KG1 (cell line): ENCODE data around the gene PUS1.
"Not testable (repeated sequence)": the region's sequence is repeated elsewhere in the genome, so short reads cannot be mapped to it uniquely, and the experiment has no call there.

ENCODE experiments used
- DNase-seq: peaks from one replicate; lab custom pipeline; 2025; lab: John Stamatoyannopoulos, UW

Gene PUS1

DNA sequence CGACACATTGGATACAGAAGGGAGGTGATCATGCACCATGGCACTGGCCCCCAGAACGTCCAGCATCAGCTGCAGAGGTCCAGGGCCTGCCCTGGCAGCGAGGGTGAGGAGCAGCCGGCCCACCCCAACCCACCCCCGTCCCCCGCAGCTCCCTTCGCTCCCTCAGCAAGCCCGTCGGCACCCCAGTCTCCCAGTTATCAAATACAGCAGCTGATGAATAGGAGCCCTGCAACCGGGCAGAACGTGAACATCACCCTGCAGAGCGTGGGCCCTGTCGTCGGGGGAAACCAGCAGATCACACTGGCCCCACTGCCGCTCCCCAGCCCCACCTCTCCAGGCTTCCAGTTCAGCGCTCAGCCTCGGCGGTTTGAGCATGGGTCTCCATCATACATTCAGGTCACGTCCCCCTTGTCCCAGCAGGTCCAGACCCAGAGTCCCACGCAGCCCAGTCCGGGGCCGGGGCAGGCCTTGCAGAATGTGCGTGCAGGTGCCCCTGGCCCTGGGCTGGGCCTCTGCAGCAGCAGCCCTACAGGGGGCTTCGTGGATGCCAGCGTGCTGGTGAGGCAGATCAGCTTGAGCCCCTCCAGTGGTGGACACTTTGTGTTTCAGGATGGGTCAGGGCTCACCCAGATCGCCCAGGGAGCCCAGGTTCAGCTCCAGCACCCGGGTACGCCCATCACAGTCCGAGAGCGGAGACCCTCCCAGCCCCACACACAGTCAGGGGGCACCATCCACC is 31.7 kb downstream of the PUS1 start:
- DNase-seq: not testable (repeated sequence)

GRCh38 chr12:131961328-131961727 is 32.3 kb downstream of the PUS1 start:
- DNase-seq: not testable (repeated sequence)

DNA sequence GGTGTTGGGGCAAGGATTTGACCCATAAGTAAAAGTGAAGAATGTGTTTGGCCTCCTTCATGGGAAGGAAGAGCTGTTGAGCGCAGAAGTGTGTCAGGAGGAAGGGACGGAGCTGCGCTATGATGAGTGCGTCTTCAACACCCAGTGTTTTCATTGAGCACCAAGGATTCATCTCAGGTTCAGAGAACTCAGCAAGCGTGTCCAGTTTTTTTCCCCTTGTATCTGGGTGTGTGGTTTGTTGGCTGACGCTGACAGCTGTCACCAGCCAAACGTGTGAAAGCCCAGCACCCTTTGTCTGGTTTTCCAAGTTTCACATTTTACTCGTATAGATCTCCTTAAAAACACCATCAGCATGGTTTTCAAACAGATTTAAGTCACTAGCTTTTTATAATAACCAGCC is 33.0 kb downstream of the PUS1 start:
- DNase-seq: no peak

GRCh38 chr12:131963381-131963780 is 34.3 kb downstream of the PUS1 start:
- DNase-seq: no peak

DNA sequence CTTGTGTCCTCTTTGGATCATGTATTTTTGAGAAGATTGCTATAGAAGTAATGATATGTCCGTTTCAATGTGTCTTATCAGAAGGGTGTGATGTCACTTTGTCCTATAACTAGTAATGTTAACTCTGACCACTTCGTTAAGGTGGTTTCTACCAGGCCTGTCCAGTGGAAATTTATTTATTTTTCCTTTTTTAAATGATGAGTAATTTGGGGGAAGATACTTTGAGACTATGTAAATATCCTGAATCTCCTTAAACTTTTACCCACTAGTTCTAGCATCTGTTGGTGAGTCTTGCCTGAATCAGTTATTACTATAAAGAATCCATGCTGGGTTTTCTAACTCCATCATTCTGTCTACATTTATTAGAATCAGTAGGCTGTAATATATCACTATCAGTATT is 36.0 kb downstream of the PUS1 start:
- DNase-seq: no peak

DNA sequence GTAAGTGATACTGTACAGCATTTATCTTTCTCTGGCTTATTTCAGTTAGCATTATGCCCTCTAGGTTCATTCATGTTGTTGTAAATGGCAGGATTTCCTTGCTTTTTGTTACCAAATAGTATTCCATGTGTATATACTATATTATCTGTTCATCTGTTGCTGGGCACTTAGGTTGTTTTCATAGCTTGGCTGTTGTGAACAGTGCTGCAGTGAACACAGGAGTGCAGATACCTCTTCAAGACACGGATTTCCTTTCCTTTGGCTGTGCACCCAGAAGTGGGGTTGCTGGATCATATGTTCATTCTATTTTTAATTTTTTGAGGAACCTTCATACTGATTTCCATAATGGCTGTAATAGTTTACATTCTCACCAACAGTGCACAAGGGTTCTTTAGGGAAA is 42.1 kb downstream of the PUS1 start:
- DNase-seq: no peak

DNA sequence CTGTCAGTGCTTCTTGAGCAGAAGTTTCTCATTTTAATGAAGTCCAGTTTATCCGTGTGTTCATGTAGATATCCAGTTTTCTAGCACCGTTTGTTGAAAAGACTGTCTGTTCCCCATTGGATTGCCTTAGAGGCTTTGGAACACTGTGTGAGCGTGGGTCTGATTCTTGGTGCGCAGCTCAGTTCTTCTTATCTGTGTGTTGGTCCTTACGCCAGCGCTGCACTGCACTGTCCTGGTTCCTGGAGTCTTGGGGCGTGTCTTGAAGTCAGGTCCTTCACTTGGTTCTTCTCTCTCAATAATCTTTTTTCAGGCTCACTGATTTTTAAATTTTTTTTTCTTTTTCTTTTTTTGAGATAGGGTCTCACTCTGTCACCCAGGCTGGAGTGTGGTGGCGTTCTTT is 46.2 kb downstream of the PUS1 start:
- no peak for DNase-seq

GRCh38 chr12:131979606-131980005 is 50.5 kb downstream of the PUS1 start:
- DNase-seq: no peak

- DNase-seq: no peak
These were observed 51.2 kb downstream of the PUS1 start for GRCh38 chr12:131980263-131980662.

GRCh38 chr12:131981388-131981787 is 52.3 kb downstream of the PUS1 start:
- no peak for DNase-seq

- DNase-seq: no peak
These were observed 53.0 kb downstream of the PUS1 start for GRCh38 chr12:131982041-131982440.

- DNase-seq: no peak
These were observed 54.0 kb downstream of the PUS1 start for GRCh38 chr12:131983026-131983425.

GRCh38 chr12:131983554-131983953 is 54.5 kb downstream of the PUS1 start:
- no peak for DNase-seq

- DNase-seq: no peak
These were observed 55.3 kb downstream of the PUS1 start for GRCh38 chr12:131984334-131984733.

GRCh38 chr12:131985510-131985875 is 56.4 kb downstream of the PUS1 start:
- DNase-seq: not testable (repeated sequence)

- no peak for DNase-seq
These were observed 57.3 kb downstream of the PUS1 start for GRCh38 chr12:131986361-131986760.

DNA sequence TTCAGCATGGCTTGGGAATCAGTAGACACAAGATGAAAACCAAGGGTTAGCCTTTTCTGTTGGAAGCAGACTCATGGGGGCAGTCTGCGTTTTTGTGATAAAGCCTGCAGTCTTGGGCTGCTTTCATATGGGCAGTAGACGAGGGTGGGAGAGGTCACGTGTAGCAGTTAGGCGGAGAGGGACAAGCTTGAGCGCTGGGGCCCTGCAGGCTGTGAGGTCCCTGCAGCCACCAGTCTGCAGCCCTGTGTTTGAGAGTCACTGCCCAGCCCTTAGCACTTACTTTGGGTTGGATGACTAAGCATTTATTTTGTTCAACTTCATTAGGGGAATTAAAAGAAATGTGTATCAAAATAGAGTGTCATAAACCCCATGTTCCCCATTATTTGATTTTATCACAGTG is 57.8 kb downstream of the PUS1 start:
- no peak for DNase-seq

- no peak for DNase-seq
These were observed 58.5 kb downstream of the PUS1 start for GRCh38 chr12:131987552-131987951.

- no peak for DNase-seq
These were observed 59.1 kb downstream of the PUS1 start for GRCh38 chr12:131988054-131988796.

GRCh38 chr12:131989021-131989420 is 59.9 kb downstream of the PUS1 start:
- DNase-seq: no peak

GRCh38 chr12:131990066-131990979 is 61.2 kb downstream of the PUS1 start:
- DNase-seq: no peak

DNA sequence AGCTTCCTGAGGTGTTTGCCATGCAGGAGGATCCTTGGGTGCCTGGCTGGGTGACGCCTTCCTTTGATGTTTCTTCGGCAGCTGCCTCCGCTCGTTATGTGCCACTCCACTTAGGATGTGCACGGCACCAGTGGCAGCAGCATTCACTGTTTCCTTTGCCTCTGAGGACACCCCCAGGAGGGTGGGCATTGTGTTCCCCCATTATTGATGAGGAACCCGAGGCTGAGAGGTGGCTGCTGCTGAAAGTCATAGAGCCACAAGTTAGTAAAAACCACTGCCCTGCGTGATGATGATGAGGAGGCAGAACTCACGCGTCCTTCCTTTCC is 61.9 kb downstream of the PUS1 start:
- no peak for DNase-seq
